SK-N-SH (cell line): ENCODE results near the gene SLC2A13. TPM values are rescaled to one million over a fixed set of nuclear protein-coding genes. Genes with fewer than 3 reads are reported as not detected.

Experiments
- CTCF ChIA-PET: fragments of 300-600, 350-600 bp; formaldehyde crosslinking; extraction: SDS; loops from one replicate; lab custom pipeline; 2021; lab: Yijun Ruan, JAX
- POLR2A ChIA-PET: fragments of 350-600 bp; sonication (Branson Sonifier 250); formaldehyde crosslinking; extraction: SDS; loops from one replicate; lab custom pipeline; 2020; ENCODE audit warnings: antibody characterized with exemption, inconsistent platforms; lab: Yijun Ruan, JAX
- DNase-seq: peaks from one replicate; pipeline ENCODE4 v3.0.0; 2012
- H2AFZ ChIP-seq: fragments of 200-600 bp; sonication (generic); 2 replicates; pipeline ENCODE4 v1.8.1; 2016; ENCODE audit warnings: antibody characterized with exemption, mild to moderate bottlenecking, low read depth
- H3F3A ChIP-seq: fragments of 200-600 bp; sonication (generic); replicated peaks from 2 replicates; pipeline ENCODE3; 2016; ENCODE audit warnings: antibody characterized with exemption, mild to moderate bottlenecking; ENCODE audit not compliant: insufficient read depth
- H3K27ac ChIP-seq, 2 experiments: fragments of 200-500 bp in 1 of 2; fragments of 200-600 bp in 1 of 2; sonication (Bioruptor generic) in 1 of 2; sonication (generic), shearing (Covaris generic) in 1 of 2; 2 replicates each; pipeline versions ENCODE4 v1.5.1 to v1.6.1; 2014 to 2016; ENCODE audit warnings: low read depth in 2 of 2, inconsistent platforms in 1 of 2, low read length in 1 of 2, mild to moderate bottlenecking in 1 of 2, mixed read lengths in 1 of 2
- H3K27me3 ChIP-seq: fragments of 200-600 bp; sonication (generic), shearing (Covaris generic); 2 replicates; pipeline ENCODE4 v1.6.1; 2016; ENCODE audit warnings: mixed run types; ENCODE audit not compliant: insufficient read depth
- H3K36me3 ChIP-seq, 2 experiments: fragments of 200-500 bp in 1 of 2; fragments of 200-600 bp in 1 of 2; sonication (Bioruptor generic) in 1 of 2; sonication (generic) in 1 of 2; replicated peaks in 1 of 2; 2 replicates each; pipeline versions ENCODE3 to v1.5.1; 2014 to 2016; ENCODE audit warnings: low read length in 1 of 2, mild to moderate bottlenecking in 1 of 2; ENCODE audit not compliant: insufficient read depth in 2 of 2, control insufficient read depth in 1 of 2
- H3K4me1 ChIP-seq, 2 experiments: fragments of 200-500 bp in 1 of 2; fragments of 200-600 bp in 1 of 2; sonication (Bioruptor generic) in 1 of 2; sonication (generic), shearing (Covaris generic) in 1 of 2; 2 replicates each; pipeline versions ENCODE4 v1.5.1 to v1.6.1; 2014 to 2016; ENCODE audit warnings: low read depth in 1 of 2, low read length in 1 of 2, mixed run types in 1 of 2; ENCODE audit not compliant: insufficient read depth in 2 of 2, control insufficient read depth in 1 of 2
- H3K4me2 ChIP-seq: fragments of 200-600 bp; sonication (generic), shearing (Covaris generic); 2 replicates; pipeline ENCODE4 v1.6.1; 2017; ENCODE audit warnings: mixed run types
- H3K4me3 ChIP-seq, 2 experiments: fragments of 200-500 bp in 1 of 2; fragments of 200-600 bp in 1 of 2; sonication (Bioruptor generic) in 1 of 2; sonication (generic), shearing (Covaris generic) in 1 of 2; 2 replicates each; pipeline versions ENCODE4 v1.5.1 to v1.8.1; 2014 to 2016; ENCODE audit warnings: low read depth in 2 of 2, inconsistent platforms in 1 of 2, low read length in 1 of 2, mild to moderate bottlenecking in 1 of 2, mixed read lengths in 1 of 2, moderate library complexity in 1 of 2
- H3K79me2 ChIP-seq: fragments of 200-600 bp; sonication (generic); 2 replicates; pipeline ENCODE4 v1.8.1; 2017; ENCODE audit warnings: mild to moderate bottlenecking; ENCODE audit not compliant: insufficient read depth
- H3K9ac ChIP-seq: fragments of 200-600 bp; sonication (generic); 2 replicates; pipeline ENCODE4 v1.6.1; 2017; ENCODE audit warnings: mixed run types
- H3K9me2 ChIP-seq: fragments of 200-600 bp; sonication (generic); 2 replicates; pipeline ENCODE4 v1.6.1; 2017; ENCODE audit warnings: mixed run types
- H3K9me3 ChIP-seq: fragments of 200-600 bp; sonication (generic); 2 replicates; pipeline ENCODE4 v1.6.1; 2017; ENCODE audit warnings: mixed run types, mild to moderate bottlenecking, moderate library complexity
- H4K20me1 ChIP-seq: fragments of 200-600 bp; sonication (generic); 2 replicates; pipeline ENCODE4 v1.6.1; 2017; ENCODE audit warnings: mild to moderate bottlenecking, mixed run types; ENCODE audit not compliant: insufficient read depth
- CHD2 ChIP-seq: fragments of 150-350 bp; IDR thresholded peaks from 2 replicates; pipeline ENCODE4 v1.6.1; 2018; ENCODE audit warnings: low read length; ENCODE audit not compliant: partially characterized antibody
- EP300 ChIP-seq, 2 experiments: IDR thresholded peaks; 2 replicates each; pipeline versions ENCODE4 v1.4.0 to v1.6.1; 2012; ENCODE audit warnings: borderline replicate concordance in 1 of 2, low read depth in 1 of 2, low read length in 1 of 2
- EZH2phosphoT487 ChIP-seq: fragments of 200-600 bp; sonication (generic); IDR thresholded peaks from 2 replicates; pipeline ENCODE4 v1.6.1; 2017; ENCODE audit warnings: low read depth, mixed run types, mild to moderate bottlenecking, antibody characterized with exemption, moderate library complexity, borderline replicate concordance
- FOSL2 ChIP-seq: IDR thresholded peaks from 2 replicates; pipeline ENCODE4 v1.4.0; 2012; ENCODE audit warnings: low read depth, mild to moderate bottlenecking, moderate library complexity, borderline replicate concordance
- GABPA ChIP-seq: IDR thresholded peaks from 2 replicates; pipeline ENCODE4 v1.4.0; 2012; ENCODE audit warnings: low read depth, mild to moderate bottlenecking
- GATA2 ChIP-seq: sonication (generic); formaldehyde crosslinking; IDR thresholded peaks from 2 replicates; pipeline ENCODE4 v1.5.0; 2020; ENCODE audit warnings: mild to moderate bottlenecking, missing genetic modification reagents
- IRF3 ChIP-seq: fragments of 150-350 bp; IDR thresholded peaks from 2 replicates; pipeline ENCODE4 v1.6.1; 2016; ENCODE audit warnings: mild to moderate bottlenecking, low read depth, low read length
- MXI1 ChIP-seq: IDR thresholded peaks from 2 replicates; pipeline ENCODE4 v1.6.1; 2012; ENCODE audit warnings: mild to moderate bottlenecking, low read depth, low read length, improper control_type of control experiment
- NFIC ChIP-seq: IDR thresholded peaks from 2 replicates; pipeline ENCODE4 v1.4.0; 2012; ENCODE audit warnings: borderline replicate concordance
- POLR2AphosphoS5 ChIP-seq: IDR thresholded peaks from 2 replicates; pipeline ENCODE4 v1.6.1; 2012; ENCODE audit warnings: low read depth, low read length
- RAD21 ChIP-seq: IDR thresholded peaks from 2 replicates; pipeline ENCODE4 v1.6.1; 2012; ENCODE audit warnings: mild to moderate bottlenecking, low read length
- RCOR1 ChIP-seq: fragments of 150-350 bp; IDR thresholded peaks from 2 replicates; pipeline ENCODE4 v1.6.1; 2017; ENCODE audit warnings: antibody characterized with exemption, low read length
- RFX5 ChIP-seq: IDR thresholded peaks from 2 replicates; pipeline ENCODE4 v1.6.1; 2012; ENCODE audit warnings: mild to moderate bottlenecking, improper control_type of control experiment, low read length
- RXRA ChIP-seq: IDR thresholded peaks from 2 replicates; pipeline ENCODE4 v1.4.0; 2012; ENCODE audit warnings: low read depth, mild to moderate bottlenecking, borderline replicate concordance
- SMC3 ChIP-seq: IDR thresholded peaks from 2 replicates; pipeline ENCODE4 v1.6.1; 2012; ENCODE audit warnings: low read depth, low read length, improper control_type of control experiment
- TCF12 ChIP-seq: IDR thresholded peaks from 2 replicates; pipeline ENCODE4 v1.4.0; 2012
- TEAD4 ChIP-seq: IDR thresholded peaks from 2 replicates; pipeline ENCODE4 v1.4.0; 2012; ENCODE audit warnings: mild to moderate bottlenecking, borderline replicate concordance; ENCODE audit not compliant: insufficient read depth
- USF2 ChIP-seq: fragments of 150-350 bp; IDR thresholded peaks from 2 replicates; pipeline ENCODE4 v1.6.1; 2017; ENCODE audit warnings: antibody characterized with exemption, low read length, low read depth, borderline replicate concordance
- YY1 ChIP-seq: IDR thresholded peaks from 2 replicates; pipeline ENCODE4 v1.4.0; 2012; ENCODE audit warnings: low read depth, mild to moderate bottlenecking
- polyA plus RNA-seq, 3 experiments: library from polyadenylated mRNA; depleted of rRNA; stranded (reverse); fragments of >200 nt; gene quantifications; 2 replicates each; pipeline ENCODE4 v1.2.3, GENCODE V29; 2012
- TF ChIP-seq, protein P1 (sequence below): IDR thresholded peaks from 2 replicates; pipeline ENCODE4; 2012

SLC2A13 gene
- polyA plus RNA-seq, 1 of the 3 experiments (the other 2 are of a cell fraction) = 0.21 TPM

DNA sequence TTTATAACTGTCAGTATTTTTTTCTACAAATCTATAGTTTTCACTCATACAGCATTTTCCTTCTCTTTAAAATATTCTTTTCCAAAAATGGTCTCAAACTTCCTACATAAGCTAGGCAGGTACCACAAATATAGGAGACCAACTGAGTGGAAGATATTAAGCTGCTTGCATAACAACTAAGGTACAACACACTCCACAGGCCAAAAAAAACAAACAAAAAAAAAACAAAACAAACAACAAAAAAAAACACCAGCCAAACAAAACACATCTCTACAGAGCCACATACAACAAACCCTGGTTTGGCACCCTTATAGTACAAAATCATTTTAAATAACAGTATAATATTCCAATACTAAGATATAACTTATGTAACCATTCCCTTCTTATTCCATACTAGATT is 50.1 kb downstream of the SLC2A13 start:
- DNase-seq = no peak
- ChIA-PET POLR2A (no interaction called here), CTCF (interaction anchor here (0.8 to 1.6 kb wide), 2 partner anchors 44 to 52 kb away, joined by 3 to 4 read pairs; no protein-coding TSS in a partner anchor)
- H3K9ac ChIP-seq = no peak overlapping the region
- no peaks in the 10 kb centered on the region for H3F3A ChIP-seq
- H2AFZ ChIP-seq = no peak overlapping the region
- no peak overlapping the region for H3K27ac ChIP-seq
- H3K4me2 ChIP-seq = no peak overlapping the region
- H3K9me3 ChIP-seq = no peaks in the 10 kb centered on the region
- H4K20me1 ChIP-seq = no peaks in the 10 kb centered on the region
- H3K4me1 ChIP-seq = peaks cover 0 to 2% of the 10 kb centered on the region in 2 experiments; a peak in 2 of 4 replicates
- no peaks in the 10 kb centered on the region for H3K27me3 ChIP-seq
- no peaks in the 10 kb centered on the region for H3K9me2 ChIP-seq
- H3K79me2 ChIP-seq = no peaks in the 10 kb centered on the region
- H3K36me3 ChIP-seq = no peaks in the 10 kb centered on the region
- TF ChIP-seq IRF3 = no peak
- no peak for TF ChIP-seq GABPA
- no peak for TF ChIP-seq FOSL2
- no peak for TF ChIP-seq EZH2phosphoT487
- TF ChIP-seq TCF12 = no peak
- no peak for TF ChIP-seq RFX5
- TF ChIP-seq USF2 = no peak
- no peak for TF ChIP-seq RXRA
- no peak for TF ChIP-seq NFIC
- TF ChIP-seq, protein P1, sequence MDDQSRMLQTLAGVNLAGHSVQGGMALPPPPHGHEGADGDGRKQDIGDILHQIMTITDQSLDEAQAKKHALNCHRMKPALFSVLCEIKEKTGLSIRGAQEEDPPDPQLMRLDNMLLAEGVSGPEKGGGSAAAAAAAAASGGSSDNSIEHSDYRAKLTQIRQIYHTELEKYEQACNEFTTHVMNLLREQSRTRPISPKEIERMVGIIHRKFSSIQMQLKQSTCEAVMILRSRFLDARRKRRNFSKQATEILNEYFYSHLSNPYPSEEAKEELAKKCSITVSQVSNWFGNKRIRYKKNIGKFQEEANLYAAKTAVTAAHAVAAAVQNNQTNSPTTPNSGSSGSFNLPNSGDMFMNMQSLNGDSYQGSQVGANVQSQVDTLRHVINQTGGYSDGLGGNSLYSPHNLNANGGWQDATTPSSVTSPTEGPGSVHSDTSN = no peak
- no peak for TF ChIP-seq GATA2 (CRISPR knock-in tag)
- TF ChIP-seq YY1 = no peak
- no peak for TF ChIP-seq CHD2
- TF ChIP-seq SMC3 = no peak
- no peak for TF ChIP-seq RAD21
- TF ChIP-seq EP300 (IDR thresholded peaks at IDR 0.05; ENCODE audit: borderline replicate concordance in 1 of 2, low read depth in 1 of 2, low read length in 1 of 2) = no peak
- TF ChIP-seq POLR2AphosphoS5 = no peak
- TF ChIP-seq TEAD4 = no peak
- no peak for TF ChIP-seq RCOR1
- no peak for TF ChIP-seq MXI1
- no peak overlapping the region for H3K4me3 ChIP-seq
